ACC112 (cell line): ENCODE measurements around the gene FOXA2.
"Not testable (repeated sequence)": the region's sequence is repeated elsewhere in the genome, so short reads cannot be mapped to it uniquely, and the experiment has no call there.

ENCODE experiments used
- H2AFZ ChIP-seq: fragments of 200-600 bp; sonication (generic); one replicate; pipeline ENCODE4 v1.6.0; 2017; ENCODE audit warnings: antibody characterized with exemption, low read length; ENCODE audit not compliant: unreplicated experiment
- H3K27ac ChIP-seq: fragments of 200-600 bp; sonication (generic); 2 replicates; pipeline ENCODE4 v1.5.1; 2014; ENCODE audit warnings: low read depth, mild to moderate bottlenecking, antibody characterized with exemption, low read length, moderate library complexity
- H3K27me3 ChIP-seq: fragments of 200-600 bp; sonication (generic); 2 replicates; pipeline ENCODE4 v1.6.1; 2014; ENCODE audit warnings: mild to moderate bottlenecking, antibody characterized with exemption, low read length, moderate library complexity, mixed read lengths; ENCODE audit not compliant: insufficient read depth
- H3K36me3 ChIP-seq: fragments of 200-600 bp; sonication (generic); 2 replicates; pipeline ENCODE4 v1.6.1; 2016; ENCODE audit warnings: mild to moderate bottlenecking, antibody characterized with exemption, low read length, moderate library complexity, mixed read lengths; ENCODE audit not compliant: insufficient read depth
- H3K4me1 ChIP-seq: fragments of 200-600 bp; sonication (generic); one replicate; pipeline ENCODE4 v1.6.1; 2016; ENCODE audit warnings: low read length, mixed read lengths; ENCODE audit not compliant: insufficient read depth, unreplicated experiment, control insufficient read depth
- H3K4me3 ChIP-seq: fragments of 200-600 bp; sonication (generic); 2 replicates; pipeline ENCODE4 v1.5.1; 2014; ENCODE audit warnings: mild to moderate bottlenecking, low read depth, low read length
- H3K79me2 ChIP-seq: fragments of 200-600 bp; sonication (generic); one replicate; pipeline ENCODE4 v1.6.0; 2016; ENCODE audit warnings: low read length; ENCODE audit not compliant: control insufficient read depth, unreplicated experiment, insufficient read depth

The FOXA2 gene

GRCh38 chr20:22555791-22556564 is 28.4 kb downstream of the FOXA2 start:
- no peaks in the 10 kb centered on the region for H3K4me1 ChIP-seq
- H3K4me3 ChIP-seq: no peak overlapping the region
- H3K79me2 ChIP-seq: no peaks in the 10 kb centered on the region
- H3K36me3 ChIP-seq: no peaks in the 10 kb centered on the region
- H3K27ac ChIP-seq: no peak overlapping the region
- H2AFZ ChIP-seq: no peak overlapping the region
- H3K27me3 ChIP-seq: peaks cover 42% of the 10 kb centered on the region

- Histone ChIP-seq H3K36me3 (no peaks in the 10 kb centered on the region), H3K4me1 (no peaks in the 10 kb centered on the region), H2AFZ (no peak overlapping the region), H3K79me2 (no peaks in the 10 kb centered on the region), H3K4me3 (no peak overlapping the region), H3K27ac (no peak overlapping the region), H3K27me3 (peaks cover 27% of the 10 kb centered on the region)
Observed at GRCh38 chr20:22554391-22554790, 30.0 kb downstream of the FOXA2 start.

- H3K4me1 ChIP-seq, H2AFZ ChIP-seq, H3K27me3 ChIP-seq, H3K36me3 ChIP-seq, H3K27ac ChIP-seq, H3K79me2 ChIP-seq, H3K4me3 ChIP-seq: not testable (repeated sequence)
Observed at GRCh38 chr20:22550514-22550913, 33.9 kb downstream of the FOXA2 start.

GRCh38 chr20:22548040-22548439 is 36.3 kb downstream of the FOXA2 start:
- Histone ChIP-seq H3K36me3 (no peaks in the 10 kb centered on the region), H3K4me3 (no peak overlapping the region), H3K79me2 (no peaks in the 10 kb centered on the region), H3K27me3 (no peaks in the 10 kb centered on the region), H2AFZ (no peak overlapping the region), H3K4me1 (no peaks in the 10 kb centered on the region), H3K27ac (no peak overlapping the region)

GRCh38 chr20:22546344-22546743 is 38.0 kb downstream of the FOXA2 start:
- Histone ChIP-seq H3K4me3 (no peak overlapping the region), H3K36me3 (no peaks in the 10 kb centered on the region), H3K79me2 (no peaks in the 10 kb centered on the region), H3K27ac (no peak overlapping the region), H3K4me1 (no peaks in the 10 kb centered on the region), H2AFZ (no peak overlapping the region), H3K27me3 (no peaks in the 10 kb centered on the region)

GRCh38 chr20:22545045-22545444 is 39.3 kb downstream of the FOXA2 start:
- Histone ChIP-seq H3K27me3 (no peaks in the 10 kb centered on the region), H2AFZ (no peak overlapping the region), H3K4me1 (no peaks in the 10 kb centered on the region), H3K27ac (no peak overlapping the region), H3K4me3 (no peak overlapping the region), H3K79me2 (no peaks in the 10 kb centered on the region), H3K36me3 (no peaks in the 10 kb centered on the region)

GRCh38 chr20:22544462-22544861 is 39.9 kb downstream of the FOXA2 start:
- H3K79me2 ChIP-seq: no peaks in the 10 kb centered on the region
- no peaks in the 10 kb centered on the region for H3K27me3 ChIP-seq
- no peaks in the 10 kb centered on the region for H3K4me1 ChIP-seq
- H3K36me3 ChIP-seq: no peaks in the 10 kb centered on the region
- no peak overlapping the region for H3K27ac ChIP-seq
- no peak overlapping the region for H3K4me3 ChIP-seq
- no peak overlapping the region for H2AFZ ChIP-seq

GRCh38 chr20:22542427-22542826 is 41.9 kb downstream of the FOXA2 start:
- Histone ChIP-seq H3K4me3 (no peak overlapping the region), H3K27ac (no peak overlapping the region), H3K4me1 (no peaks in the 10 kb centered on the region), H3K36me3 (no peaks in the 10 kb centered on the region), H3K79me2 (no peaks in the 10 kb centered on the region), H3K27me3 (no peaks in the 10 kb centered on the region), H2AFZ (no peak overlapping the region)

- no peak overlapping the region for H2AFZ ChIP-seq
- no peak overlapping the region for H3K27ac ChIP-seq
- no peaks in the 10 kb centered on the region for H3K4me1 ChIP-seq
- H3K36me3 ChIP-seq: no peaks in the 10 kb centered on the region
- no peaks in the 10 kb centered on the region for H3K79me2 ChIP-seq
- H3K4me3 ChIP-seq: no peak overlapping the region
- H3K27me3 ChIP-seq: no peaks in the 10 kb centered on the region
Observed at GRCh38 chr20:22540832-22541231, 43.5 kb downstream of the FOXA2 start.

- H3K27ac ChIP-seq: no peak overlapping the region
Observed at GRCh38 chr20:22536956-22537756, 47.2 kb downstream of the FOXA2 start.

More at GRCh38 chr20:22536956-22537756, 47.2 kb downstream of the FOXA2 start:
- no peak overlapping the region for H3K4me3 ChIP-seq
- H3K4me1 ChIP-seq: no peaks in the 10 kb centered on the region
- no peaks in the 10 kb centered on the region for H3K27me3 ChIP-seq
- H3K79me2 ChIP-seq: no peaks in the 10 kb centered on the region
- no peak overlapping the region for H2AFZ ChIP-seq
- H3K36me3 ChIP-seq: no peaks in the 10 kb centered on the region
